NOMO-1 treated with DMSO at 0.1 percent for 48 hours (cell line): ENCODE measurements around the gene SLC38A3.

ENCODE experiments used
- DNase-seq: peaks from one replicate; lab custom pipeline; 2025; ENCODE audit not compliant: unreplicated experiment; lab: John Stamatoyannopoulos, UW

The SLC38A3 gene

GRCh38 chr3:50264964-50265485 is 60.0 kb downstream of the SLC38A3 start:
- DNase-seq: no peak

- no peak for DNase-seq
Measured at GRCh38 chr3:50265571-50265970, 60.5 kb downstream of the SLC38A3 start.

- no peak for DNase-seq
Measured at GRCh38 chr3:50266017-50266416, 60.9 kb downstream of the SLC38A3 start.

GRCh38 chr3:50266836-50267235 is 61.8 kb downstream of the SLC38A3 start:
- DNase-seq: no peak

- DNase-seq: no peak
Measured at GRCh38 chr3:50267280-50267913, 62.3 kb downstream of the SLC38A3 start.

- no peak for DNase-seq
Measured at GRCh38 chr3:50268276-50268675, 63.2 kb downstream of the SLC38A3 start.

GRCh38 chr3:50268703-50269451 is 63.8 kb downstream of the SLC38A3 start, which contains the start of gene SEMA3B:
Gene SEMA3B (plus strand): TSS chr3:50269147. CDS start chr3:50269241, 94 bp downstream.
- no peak for DNase-seq

- no peak for DNase-seq
Measured at GRCh38 chr3:50269460-50269859, 64.4 kb downstream of the SLC38A3 start.

- no peak for DNase-seq
Measured at GRCh38 chr3:50269977-50270413, 64.9 kb downstream of the SLC38A3 start.

GRCh38 chr3:50270422-50271224 is 65.6 kb downstream of the SLC38A3 start:
- DNase-seq: no peak
